ENCODE measurements around the gene AKAP13.

Gene AKAP13

DNA sequence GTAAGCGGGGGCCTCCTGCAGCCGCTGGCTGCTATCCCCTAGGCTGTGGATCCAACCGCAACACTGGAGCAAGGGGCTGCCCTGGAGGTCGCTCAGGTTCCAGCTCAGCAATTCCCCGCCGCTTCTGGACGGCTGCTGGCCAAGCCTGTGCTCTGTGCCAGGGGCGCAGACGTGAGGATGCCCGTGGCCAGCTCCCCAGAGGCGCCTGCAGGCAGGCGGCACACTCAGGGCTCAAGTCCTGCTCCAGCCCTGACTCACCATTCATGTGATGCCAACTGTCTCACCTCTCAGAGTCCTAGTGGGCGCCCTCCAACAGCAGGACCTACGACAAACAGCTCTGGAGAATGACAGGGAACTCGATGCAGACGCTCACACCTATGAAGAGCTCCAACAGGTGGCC is 382.8 kb downstream of the AKAP13 start:
- DNase-seq (ENCODE audit: low read depth), result no peak
- TF ChIP-seq, protein P1, sequence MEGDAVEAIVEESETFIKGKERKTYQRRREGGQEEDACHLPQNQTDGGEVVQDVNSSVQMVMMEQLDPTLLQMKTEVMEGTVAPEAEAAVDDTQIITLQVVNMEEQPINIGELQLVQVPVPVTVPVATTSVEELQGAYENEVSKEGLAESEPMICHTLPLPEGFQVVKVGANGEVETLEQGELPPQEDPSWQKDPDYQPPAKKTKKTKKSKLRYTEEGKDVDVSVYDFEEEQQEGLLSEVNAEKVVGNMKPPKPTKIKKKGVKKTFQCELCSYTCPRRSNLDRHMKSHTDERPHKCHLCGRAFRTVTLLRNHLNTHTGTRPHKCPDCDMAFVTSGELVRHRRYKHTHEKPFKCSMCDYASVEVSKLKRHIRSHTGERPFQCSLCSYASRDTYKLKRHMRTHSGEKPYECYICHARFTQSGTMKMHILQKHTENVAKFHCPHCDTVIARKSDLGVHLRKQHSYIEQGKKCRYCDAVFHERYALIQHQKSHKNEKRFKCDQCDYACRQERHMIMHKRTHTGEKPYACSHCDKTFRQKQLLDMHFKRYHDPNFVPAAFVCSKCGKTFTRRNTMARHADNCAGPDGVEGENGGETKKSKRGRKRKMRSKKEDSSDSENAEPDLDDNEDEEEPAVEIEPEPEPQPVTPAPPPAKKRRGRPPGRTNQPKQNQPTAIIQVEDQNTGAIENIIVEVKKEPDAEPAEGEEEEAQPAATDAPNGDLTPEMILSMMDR (IDR thresholded peaks at IDR 0.05; ENCODE audit: low read depth, low read length, missing control alignments), result no peak
- no peak overlapping the region for H3K4me3 ChIP-seq (ENCODE audit: low read depth, low read length)
- in situ Hi-C loops (cut with HindIII; ENCODE audit: low sequenced_read_pairs), result no loop called here

DNA sequence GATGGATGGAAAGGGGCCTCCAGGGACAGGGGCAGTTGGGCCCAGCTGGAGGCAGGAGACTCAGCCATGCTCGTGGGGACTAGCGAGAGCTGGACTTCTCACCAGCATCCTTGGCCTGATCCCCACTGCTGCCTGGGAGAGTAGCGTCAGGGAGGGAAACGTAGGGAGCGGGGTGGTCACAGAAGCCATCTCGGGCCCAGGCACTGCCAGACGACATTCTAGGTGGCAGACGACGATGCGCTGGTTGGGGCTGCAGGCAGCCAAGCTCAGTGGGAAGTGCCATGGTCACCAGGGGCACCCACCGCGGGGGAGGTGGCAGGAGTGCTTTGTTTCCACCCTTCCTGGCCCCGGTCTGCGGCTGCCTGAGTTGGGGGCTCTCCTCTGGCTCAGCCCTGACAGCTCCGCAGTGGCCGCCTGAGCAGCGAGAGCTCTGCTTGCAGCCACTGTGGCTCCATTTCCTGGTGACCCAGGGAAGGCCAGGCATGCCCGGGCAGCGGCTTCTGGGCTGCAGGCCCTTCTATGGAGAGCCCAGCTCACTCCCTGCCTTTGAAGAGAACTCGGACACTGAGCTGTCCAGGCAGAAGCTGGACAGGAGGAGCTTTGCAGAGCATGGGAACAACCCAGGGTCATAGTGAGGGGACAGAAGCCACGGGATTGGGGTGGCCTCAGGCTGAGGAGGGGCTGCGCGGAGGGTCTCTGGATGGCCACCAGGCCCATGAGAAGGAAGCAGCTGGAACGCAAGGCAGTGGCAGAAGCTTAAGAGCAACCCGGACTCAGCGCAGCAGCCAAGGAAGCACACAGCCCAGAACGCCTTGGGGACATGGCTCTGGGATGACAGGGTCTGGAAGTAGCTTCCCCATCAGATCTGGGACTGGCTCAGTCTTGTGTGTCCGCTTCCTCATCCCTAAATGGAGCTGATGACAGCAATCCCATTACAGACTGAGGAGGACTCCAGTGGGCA is 383.6 kb downstream of the AKAP13 start:
- no peak overlapping the region for H3K4me3 ChIP-seq (ENCODE audit: low read depth, low read length)
- in situ Hi-C loops (cut with HindIII; ENCODE audit: low sequenced_read_pairs), result no loop called here
- TF ChIP-seq, protein P1 (IDR thresholded peaks at IDR 0.05; ENCODE audit: low read depth, low read length, missing control alignments), result no peak
- DNase-seq (ENCODE audit: low read depth), result no peak

DNA sequence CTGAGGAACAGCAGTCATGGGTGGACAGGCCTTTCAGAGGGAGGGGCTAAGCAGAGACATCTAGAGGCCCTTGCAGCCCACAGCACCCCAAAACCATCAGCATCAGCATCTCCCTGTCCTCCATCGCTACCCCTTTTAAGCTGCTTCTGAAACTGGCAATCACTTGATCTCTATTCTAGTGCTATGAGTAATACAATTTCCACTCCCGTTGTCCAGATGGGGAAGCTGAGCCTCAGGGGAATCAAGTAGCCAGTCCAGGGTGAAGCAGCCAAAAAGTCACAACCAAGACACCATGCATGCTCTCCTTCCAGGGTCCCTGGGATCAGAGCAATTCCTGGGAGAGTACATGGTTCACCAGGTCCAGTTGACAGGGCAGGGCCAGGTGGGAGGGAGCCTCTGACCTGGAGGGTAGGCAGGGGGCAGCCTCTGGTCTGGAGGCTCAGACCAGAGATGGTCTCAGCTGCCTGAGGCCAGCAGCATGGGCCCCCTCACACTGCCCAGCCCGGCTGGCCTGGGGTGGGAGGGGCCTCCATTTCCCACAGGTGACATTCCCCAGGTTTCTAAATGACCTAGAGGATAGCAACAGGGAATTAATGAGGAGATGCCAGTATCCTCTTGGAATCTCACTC is 384.4 kb downstream of the AKAP13 start:
- in situ Hi-C loops (cut with HindIII; ENCODE audit: low sequenced_read_pairs), result no loop called here
- TF ChIP-seq, protein P1 (IDR thresholded peaks at IDR 0.05; ENCODE audit: low read depth, low read length, missing control alignments), result no peak
- DNase-seq (ENCODE audit: low read depth), result no peak
- no peak overlapping the region for H3K4me3 ChIP-seq (ENCODE audit: low read depth, low read length)

DNA sequence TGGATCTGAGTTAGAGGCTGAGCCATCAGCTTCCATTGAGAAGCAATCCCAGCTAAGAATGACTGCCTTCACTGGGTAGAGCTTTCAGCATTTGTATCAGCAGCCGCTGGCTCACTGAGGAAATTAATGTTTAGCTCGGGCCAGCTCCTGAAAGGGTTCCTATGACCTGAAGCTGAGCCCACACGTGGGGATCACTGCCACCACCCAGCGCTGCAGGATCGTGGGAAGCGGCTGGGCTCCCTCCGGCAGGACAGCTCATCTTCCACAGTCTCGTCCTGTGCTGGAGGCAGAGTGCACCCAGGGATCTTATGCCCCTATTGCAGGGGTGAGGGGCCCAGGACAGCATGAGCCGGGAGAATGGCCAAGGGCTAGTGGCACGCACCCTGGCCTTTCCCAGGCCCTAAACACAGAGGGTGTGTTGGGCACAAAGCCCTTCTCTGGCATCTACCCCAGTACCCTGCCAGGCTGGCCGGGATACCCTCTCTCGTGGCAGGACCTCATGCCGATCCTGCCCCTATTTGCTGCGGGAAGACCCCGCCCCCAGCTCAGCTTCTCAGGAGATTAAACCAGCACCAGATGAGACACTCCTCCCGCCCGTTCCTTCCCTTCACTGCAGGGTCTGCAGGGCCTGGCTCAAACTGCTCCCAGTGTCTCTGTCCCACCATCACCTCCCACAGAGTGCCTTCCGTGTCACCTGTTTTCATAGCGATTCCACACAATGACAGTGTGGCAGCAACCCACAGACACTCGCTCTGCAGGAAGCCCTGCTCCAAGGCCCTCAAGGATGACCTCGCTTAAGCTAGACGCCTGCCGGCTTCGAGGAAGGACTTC is 385.8 kb downstream of the AKAP13 start:
- in situ Hi-C loops (cut with HindIII; ENCODE audit: low sequenced_read_pairs), result no loop called here
- TF ChIP-seq, protein P1 (IDR thresholded peaks at IDR 0.05; ENCODE audit: low read depth, low read length, missing control alignments), result no peak
- no peak for DNase-seq (ENCODE audit: low read depth)
- H3K4me3 ChIP-seq (ENCODE audit: low read depth, low read length), result no peak overlapping the region

DNA sequence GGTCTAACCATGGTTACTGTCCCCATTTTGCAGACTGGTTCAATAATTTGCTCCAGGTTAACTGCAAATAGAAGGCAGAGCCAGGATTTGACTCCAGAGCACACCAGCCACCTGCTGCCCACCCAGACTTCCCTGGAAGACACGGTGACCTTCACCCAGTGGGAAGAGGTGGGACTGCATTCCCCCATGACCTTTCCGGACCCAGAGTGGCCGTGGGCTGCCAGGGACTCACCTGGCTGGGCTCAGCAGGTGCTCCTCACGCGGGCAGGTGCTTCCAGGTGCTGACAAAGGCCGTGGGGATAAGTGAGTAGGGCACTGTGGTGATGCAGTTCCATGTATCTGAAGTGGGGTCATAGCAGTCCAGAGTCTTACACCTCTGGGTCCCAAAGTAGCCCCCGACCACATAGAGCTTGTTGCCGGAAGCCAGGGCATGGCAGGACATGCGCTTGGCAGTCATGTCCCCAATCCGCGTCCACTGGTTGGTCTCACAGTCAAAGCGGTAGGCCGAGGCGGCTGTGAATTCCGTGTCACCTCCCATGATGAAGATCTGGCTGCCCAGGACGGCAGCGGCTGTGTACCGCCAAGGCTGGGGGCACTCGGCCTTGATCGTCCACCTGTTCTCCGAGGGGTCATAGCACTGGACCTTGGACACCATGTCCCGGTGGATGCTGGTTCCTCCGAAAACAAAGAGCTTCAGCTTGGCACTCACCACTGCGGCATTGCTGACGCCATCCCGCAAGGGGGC is 387.6 kb downstream of the AKAP13 start:
- no peak for DNase-seq (ENCODE audit: low read depth)
- TF ChIP-seq, protein P1 (IDR thresholded peaks at IDR 0.05; ENCODE audit: low read depth, low read length, missing control alignments), result no peak
- in situ Hi-C loops (cut with HindIII; ENCODE audit: low sequenced_read_pairs), result no loop called here
- H3K4me3 ChIP-seq (ENCODE audit: low read depth, low read length), result no peak overlapping the region
